ENCODE measurements around the gene ZNF318.
"Not testable (repeated sequence)": the region's sequence is repeated elsewhere in the genome, so short reads cannot be mapped to it uniquely, and the experiment has no call there.

Gene ZNF318

DNA sequence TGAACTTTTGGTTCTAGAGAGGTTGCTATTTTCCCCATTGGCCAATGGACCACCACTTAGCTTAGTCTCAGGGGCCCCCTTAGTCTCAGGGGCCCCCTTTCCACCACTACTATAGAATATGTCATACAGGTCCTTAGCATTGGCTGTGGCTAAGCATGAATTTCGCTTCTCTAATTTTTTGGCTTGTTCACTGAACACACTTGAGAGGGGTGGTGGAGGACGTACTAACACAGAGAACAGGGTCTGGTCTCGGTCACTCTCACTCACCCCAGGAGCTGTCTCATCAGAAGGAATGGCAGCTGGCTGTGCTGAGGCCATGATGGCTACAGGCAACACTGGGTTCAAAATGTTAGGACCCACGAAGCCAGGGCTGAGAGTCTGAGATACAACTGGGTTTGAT lies 30.3 kb downstream of the ZNF318 start:
- peak; percentile 17 for DNase-seq (ENCODE audit: low spot score)

DNA sequence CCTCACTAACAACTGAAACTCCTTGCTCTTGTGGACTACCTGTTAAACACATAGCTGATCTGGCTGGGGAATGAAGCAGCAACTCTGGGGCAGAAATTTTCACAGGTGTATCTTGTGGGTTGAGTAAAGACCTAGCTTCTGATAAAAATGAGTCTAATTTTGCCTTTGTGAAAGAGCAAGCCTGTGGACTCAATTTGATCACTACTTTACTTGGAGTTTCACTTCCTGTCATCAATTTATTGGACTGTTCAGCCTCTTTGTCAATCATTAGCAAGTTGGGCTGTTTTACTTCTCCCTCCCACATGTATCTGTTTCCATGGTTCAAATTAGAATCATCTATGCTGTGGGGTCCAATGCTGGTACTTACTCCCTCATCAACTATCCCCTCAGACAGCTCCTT lies 31.2 kb downstream of the ZNF318 start:
- DNase-seq (ENCODE audit: low spot score): no peak

DNA sequence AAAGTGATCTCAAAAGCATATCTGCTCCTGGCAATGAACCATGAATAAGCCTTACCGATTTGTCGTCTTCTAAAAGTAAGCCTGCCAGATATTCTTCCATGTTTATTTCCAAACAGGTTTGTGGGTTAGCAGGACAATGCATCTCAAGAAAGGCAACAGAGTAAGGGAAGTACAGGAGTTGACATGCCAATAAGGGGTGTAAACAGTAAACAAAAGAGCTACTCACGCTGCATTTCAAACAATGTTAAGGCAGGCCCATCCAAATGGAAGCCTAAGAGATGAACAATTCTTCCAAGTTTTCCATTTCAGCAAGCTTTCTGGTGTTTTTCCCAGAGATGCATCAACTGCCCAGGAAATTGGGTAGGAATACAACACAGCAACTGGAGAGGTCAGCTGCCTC lies 33.1 kb downstream of the ZNF318 start:
- no peak for DNase-seq (ENCODE audit: low spot score)

DNA sequence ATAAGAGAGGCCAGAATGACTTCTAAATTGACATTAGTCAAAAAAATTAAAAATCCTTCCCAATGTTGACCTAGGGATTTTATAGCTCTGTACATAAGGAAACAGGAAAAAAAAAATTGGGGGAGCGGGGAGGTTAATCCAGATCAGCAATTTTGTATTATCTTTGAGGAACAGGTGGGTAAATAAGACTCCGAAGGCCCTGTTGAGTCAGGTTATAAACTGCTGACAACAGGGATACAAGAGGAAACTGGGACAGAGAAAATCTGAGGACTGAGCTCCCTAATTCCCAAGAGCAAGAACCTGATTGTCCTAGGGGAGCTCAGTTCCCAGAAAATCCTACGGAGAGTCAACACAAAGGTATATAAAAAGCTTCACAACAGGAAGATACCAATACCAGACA lies 34.0 kb downstream of the ZNF318 start:
- DNase-seq (ENCODE audit: low spot score): no peak

DNA sequence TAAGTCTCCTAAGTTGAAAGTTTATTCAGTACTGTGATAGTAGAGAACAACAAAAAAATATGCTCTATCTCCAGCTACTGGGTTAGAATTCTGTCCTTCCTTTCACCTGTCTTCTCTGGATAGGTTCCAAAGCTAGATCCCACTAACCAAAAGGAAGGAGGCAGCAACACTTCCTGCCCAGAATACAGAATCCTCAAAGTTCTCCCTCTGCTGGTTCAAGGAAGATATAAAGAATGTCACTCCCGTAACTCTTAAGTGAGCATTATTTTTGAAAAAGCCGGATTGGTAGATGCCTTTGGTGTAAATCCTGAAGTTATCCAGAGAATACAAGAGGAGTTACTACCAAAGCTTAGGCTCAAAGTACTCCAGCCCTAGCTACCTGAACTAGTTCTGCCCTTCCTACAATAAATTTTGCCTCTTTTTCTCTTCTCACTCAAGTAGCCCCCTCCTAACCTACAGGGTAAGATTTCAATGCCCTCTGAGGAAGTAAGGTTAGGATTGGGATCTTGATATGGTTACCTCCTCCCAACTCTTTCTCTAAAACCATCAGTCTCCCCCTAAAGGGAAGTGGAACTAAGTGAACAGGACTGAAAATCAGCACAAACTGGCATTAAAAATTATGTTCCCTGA lies 34.9 kb downstream of the ZNF318 start:
- no peak for DNase-seq (ENCODE audit: low spot score)

DNA sequence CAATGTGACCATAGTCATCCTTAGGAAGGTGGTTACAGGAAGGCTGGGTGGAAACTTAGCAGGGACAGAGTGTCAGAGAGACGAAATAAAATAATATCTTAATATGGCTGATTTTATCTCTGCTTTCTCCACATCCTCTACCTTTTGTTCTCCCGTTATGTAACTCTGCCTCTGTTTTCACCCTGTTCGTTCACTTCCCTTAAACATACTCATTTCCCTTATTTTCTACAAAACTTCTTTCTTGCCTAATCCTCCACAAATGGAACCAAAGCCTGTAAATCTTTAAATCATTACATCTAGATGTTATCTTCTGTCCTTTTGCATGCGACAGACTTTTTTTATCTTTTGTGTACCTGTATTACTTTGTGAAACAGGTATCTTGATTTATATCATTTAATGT lies 37.6 kb downstream of the ZNF318 start:
- DNase-seq (ENCODE audit: low spot score): no peak

DNA sequence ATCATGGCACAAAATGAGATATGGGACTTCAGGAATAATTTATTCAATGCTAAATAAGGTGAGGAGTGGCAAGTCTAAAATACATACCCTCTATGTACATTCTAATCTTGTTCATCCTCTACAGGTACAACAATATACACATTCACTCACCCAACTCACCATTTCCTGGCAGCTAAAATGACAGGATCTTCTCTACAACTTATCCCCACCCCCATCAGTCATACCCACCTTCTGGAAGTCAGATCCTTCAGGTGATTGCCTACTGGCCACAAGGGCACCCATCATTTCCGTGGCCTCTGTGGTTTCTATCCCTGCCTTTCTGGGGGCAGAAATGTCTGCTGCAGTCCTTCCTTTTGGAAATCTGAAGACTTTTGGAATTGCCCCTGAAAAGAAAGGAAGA lies 38.0 kb downstream of the ZNF318 start:
- DNase-seq (ENCODE audit: low spot score): no peak

DNA sequence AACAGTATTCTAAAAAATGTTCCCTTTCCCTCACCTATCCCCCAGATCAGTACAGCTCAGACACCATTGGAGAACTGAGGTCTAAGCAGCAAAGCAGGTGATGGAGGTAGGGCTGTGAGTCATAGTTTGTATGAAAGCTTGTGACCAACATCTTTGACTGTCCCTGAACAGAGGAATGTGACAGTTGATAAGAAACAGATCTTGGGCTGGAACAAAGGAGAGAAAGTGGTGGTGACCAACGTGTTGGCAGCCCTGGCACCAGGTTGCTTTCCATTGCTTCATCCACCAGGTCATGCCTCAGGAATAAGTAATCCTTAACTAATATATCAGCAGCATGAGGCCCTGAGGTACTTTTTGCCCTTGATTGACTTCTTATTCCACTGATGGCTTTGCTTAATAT lies 40.9 kb downstream of the ZNF318 start:
- no peak for DNase-seq (ENCODE audit: low spot score)

DNA sequence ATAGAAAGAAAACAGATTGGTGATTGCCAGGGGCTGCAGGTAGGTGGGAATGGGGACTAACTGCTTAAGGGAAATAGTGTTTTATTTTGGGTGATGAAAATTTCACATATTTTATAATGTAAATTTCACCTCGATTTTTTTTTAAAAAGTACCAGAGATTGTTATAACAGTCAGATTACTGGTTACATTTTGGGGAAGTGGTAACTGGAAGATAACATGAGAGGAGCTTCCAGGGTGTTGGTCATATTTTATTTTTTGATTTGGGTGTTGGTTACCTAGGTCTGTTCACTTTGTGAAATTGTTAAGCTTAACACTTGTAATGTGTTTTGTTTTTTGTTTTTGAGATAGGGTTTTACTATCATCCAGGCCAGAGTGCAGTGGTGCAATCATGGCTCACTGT lies 43.6 kb downstream of the ZNF318 start:
- DNase-seq (ENCODE audit: low spot score): no peak

DNA sequence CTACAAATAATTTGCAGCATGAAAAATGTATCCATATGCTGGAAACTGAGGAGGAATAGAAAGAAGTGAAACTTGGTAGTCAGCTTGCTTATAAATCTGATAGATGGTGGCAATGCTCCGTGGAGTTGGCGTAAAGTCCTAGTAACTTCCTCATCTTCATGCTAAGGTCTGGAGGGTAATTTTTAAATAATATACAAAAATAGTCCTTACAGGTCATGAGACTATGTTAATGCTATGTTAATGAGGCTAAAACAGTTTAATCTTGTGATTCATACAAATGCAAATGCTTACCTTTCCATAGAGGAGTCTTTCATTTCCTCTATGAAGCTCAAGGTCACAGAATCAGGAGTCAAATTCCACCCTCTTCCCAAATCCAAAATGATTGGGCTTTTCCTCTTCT lies 51.4 kb downstream of the ZNF318 start:
- DNase-seq (ENCODE audit: low spot score): peak; percentile 60

DNA sequence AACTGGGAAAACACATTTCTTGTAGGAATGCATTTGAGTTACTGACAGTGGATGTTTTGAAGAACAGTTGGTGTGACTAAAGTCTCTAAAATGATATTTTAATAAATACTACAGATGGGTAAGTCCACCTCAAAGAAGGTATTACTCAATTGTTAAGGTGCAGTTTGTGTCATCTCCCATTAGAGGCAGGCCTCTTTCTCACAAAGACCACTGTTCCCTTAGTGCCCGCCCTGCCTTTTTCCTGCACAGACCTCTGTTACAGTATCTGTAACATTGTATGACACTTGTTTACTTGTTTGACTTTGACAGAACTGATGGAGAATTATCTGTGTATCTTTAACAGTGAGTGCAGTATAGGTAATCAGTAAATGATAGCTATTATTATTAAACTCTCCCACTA lies 55.6 kb downstream of the ZNF318 start:
- no peak for DNase-seq (ENCODE audit: low spot score)

DNA sequence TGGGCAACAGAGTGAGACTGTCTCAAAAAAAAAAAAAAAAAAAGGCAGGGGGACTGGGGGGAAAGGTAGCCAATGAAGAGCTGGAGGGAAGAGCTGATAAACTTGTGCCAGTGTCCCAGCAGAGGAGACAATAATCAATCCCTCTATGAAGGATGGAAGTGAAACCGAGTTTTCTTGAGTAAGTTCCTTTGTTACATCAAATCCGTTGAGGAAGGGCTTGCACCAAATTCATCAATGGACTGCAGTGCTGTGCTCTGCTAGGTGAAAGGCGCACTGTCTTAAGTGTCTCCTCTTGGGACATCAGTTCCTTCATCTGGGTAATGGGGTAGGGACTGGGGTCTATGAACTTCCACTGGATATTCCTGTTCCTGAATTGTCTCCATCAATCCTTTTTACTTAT lies 57.8 kb downstream of the ZNF318 start:
- no peak for DNase-seq (ENCODE audit: low spot score)

DNA sequence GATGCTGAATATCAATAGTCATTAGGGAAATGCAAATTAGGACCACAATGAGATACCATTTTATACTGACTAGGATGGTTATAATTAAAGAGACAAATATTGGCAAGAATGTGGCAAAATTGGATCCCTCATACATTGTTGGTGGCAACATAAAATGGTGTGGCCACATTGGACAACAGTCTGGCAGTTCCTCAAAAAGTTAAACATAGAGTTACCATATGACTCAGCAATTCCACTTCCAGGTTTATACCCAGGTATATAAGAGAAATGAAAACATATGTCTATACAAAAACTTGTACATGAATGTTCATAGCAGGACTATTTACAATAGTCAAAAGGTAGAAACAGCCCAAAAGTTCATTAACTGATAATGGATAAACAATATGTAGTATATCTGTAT lies 58.8 kb downstream of the ZNF318 start:
- DNase-seq (ENCODE audit: low spot score): no peak

DNA sequence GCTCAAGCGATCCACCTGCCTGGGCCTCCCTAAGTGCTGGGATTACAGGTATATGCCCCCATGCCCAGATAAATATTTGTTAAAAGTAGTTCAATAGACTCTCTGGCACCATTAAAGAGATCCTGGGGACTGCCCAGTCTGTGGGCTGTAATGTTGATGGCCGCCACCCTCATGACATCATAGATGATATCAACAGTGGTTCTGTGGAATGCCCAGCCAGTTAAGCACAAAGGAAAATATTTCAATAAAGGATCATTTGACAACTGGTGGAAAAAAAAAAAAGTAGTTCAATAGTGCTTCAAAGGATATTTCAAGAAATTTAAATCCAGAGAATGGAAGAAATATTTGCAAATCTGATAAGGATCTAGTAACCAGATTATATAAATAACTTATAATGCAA lies 59.3 kb downstream of the ZNF318 start:
- DNase-seq (ENCODE audit: low spot score): no peak

DNA sequence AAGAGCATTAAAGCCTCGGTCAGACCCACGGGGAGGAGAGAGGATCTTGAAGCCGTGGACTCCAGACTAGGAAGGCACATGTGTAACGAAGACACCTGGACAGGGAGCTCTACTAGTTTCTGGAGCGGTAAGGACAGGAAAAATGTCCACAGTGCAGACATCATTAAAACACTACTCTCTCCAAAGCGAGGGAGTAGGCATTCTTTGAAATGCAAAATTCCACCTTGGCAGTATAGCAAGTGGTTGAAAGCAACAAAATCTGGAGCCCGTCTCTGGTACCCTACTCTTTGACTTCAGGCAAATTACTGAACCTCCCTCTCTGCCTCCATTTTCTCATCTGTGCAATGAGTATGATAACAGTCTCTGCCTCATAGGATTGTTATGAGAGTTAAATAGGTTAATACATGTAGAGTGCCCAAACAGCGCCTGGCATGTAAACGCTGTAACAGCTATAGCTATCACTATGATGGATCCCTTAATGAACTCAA lies 60.4 kb downstream of the ZNF318 start:
- no peak for DNase-seq (ENCODE audit: low spot score)

DNA sequence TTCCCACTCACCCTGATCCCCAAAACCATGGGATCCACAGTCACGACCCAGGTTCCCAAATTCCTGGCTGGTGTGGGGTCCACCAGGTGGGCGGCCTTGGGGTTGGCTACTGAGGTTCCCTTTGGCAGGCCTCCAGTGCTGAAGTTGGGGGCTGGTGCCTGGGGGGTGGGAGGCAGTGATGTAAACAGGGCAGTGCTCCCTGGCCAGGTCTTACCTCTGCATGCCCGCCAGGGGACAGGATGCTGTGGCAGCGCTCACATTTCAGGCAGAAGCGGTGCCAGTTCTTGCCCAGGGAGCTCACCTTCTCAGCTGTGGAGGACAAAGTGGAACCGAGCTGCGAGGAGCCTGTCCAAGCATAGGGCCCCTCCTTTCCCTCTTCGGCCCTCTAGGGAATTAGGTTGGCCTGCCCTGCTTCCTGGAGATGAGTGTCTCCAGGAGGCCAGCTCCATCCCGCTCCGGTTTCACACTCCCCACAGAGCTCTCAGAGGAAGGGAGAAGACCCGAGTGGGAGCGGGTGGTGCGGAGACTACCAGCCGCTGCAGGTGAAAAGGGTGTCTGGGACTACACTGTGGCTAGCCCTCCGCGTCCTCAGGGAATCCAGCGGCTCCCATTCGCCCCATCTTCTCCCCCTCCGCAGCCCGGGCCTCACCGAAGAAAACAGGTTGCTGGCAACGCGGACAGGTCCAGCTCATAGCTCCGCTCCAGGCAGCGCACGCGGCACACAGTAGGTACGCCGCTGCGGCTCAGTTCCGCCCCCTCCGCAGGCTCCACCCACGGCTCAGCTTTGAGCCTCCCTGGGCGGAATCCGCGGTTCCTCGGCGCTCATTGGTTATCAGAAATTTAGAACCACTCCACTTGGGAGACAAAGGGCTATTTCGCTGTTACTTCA lies 61.1 kb downstream of the ZNF318 start, which contains the start of gene CRIP3:
Gene CRIP3, minus strand, starts transcription at position 726 of the 889 bp plus-strand sequence. Its CDS starts 34 bp downstream, at position 692.
- peak; percentile 64 for DNase-seq (ENCODE audit: low spot score)

DNA sequence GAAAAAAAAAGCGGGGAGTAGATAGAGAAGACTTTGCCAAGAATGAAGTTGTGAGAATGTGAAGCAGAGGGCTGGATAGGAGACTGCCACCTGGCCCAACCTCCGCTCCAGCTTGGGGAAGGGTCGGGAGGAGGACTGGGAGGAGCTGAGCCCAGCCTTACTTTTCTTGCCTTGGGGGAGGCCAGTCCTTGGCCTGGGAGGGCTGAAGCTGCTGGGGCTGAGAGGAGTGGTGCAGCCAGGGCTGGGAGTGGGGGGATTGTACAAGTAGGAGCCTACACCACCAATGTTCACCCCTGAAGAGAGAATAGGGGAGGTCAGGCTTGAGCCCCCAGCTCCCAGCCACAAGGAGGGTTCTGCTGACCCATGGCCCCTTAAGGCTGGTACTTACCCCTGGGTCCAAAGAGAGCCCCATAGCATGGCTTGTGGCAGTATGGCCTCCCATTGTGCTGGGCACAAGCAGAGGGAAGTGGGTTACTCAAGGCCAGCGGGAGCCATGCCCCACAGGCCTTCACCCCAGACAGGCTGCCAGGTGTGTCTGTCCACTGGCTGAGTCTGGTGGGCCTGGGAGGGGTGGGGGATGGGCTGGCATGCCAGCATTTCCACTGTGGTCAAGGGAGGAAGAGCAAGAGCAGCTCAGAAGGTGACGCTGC lies 61.9 kb downstream of the ZNF318 start:
- no peak for DNase-seq (ENCODE audit: low spot score)

DNA sequence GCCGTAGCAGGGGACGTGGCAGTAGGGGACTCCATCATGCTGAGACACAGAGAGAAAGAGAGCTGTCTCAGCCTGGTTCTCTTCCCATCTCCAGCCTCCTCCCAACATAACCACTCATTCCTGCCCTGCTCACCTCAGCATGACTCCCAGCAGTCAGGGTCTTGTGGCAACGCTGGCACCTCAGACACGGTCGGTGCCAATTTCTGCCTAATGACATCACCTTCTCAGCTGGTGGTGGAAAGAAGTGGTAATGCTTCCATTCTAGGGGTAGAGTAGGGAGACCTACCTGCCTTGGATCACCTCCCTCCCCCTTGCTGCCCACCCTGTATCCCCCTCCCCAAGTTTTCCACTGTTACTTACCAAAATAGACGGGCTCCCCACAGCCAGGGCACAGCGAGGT lies 63.4 kb downstream of the ZNF318 start:
- no peak for DNase-seq (ENCODE audit: low spot score)

DNA sequence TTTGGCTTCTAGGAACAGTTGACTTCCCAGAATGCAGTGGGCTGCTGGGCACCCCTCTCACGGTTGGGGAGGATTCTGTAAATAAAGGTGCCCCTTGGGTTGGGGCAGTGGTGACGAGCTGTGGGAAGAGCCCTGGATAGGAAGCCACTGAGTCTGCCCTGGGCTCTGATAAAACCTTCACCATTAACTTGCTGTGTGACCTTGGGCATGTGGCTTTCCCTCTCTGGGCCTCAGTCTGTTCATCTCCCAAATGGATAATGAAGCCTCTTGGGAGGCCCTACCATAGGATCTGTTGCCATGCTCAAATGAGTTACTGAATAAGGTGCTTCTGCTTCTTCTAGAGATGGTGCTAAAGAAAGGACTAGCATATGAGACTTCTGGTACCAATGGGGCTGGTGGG lies 64.6 kb downstream of the ZNF318 start:
- DNase-seq (ENCODE audit: low spot score): no peak

DNA sequence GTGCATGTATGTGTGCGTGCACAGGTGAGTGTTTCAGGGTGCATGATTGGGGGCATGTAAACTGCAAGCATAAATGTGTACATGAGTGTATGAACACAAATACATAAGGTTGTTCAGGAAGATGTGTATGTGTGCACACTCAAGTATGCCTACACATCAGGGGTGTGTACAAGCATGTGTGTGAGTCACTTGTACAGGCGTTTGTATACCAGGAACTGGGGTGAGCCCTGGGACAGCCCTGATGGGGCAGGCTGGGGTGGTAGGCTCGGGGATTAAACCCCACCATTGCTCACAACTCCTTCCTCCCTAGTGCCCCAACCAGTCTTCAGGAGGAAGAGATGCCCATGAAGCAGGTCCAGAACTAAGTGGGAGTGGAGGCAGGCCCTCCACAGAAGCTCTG lies 65.1 kb downstream of the ZNF318 start:
- DNase-seq (ENCODE audit: low spot score): no peak

DNA sequence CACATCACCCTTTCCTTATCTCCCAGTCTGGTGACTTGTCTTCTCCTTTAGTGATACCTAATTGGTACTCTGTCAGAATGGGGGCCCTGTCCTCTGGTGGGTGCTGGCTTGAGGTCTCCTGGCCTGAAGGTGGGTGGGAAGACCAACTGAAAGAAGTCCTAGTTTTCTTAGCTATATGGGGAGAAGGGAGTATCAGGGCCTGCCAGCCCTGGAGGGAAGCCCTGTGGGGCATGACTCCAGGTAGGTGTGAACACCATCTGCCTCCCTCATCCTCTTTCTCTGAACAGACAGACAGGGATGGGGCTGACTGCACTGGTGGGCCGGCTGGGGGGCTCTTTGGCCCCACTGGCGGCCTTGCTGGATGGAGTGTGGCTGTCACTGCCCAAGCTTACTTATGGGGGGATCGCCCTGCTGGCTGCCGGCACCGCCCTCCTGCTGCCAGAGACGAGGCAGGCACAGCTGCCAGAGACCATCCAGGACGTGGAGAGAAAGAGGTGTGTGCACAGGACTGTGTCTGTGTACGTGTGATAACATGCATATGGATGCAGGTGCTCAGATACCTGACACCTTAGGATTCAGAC lies 65.6 kb downstream of the ZNF318 start:
- no peak for DNase-seq (ENCODE audit: low spot score)

DNA sequence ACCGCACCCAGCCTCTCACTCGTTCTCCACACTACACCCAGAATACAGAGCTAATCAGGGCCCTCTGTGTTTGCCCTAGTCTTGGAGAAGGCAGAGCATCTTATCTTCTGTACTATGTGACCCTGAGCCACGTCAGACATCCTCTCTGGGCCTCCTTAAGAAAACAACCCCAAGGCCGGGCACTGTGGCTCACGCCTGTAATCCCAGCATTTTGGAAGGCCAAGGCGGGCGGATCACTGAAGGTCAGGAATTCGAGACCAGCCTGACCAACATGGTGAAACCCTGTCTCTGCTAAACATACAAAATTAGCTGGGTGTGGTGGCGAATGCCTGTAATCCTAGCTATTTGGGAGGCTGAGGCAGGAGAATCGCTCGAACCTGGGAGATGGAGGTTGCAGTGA lies 66.4 kb downstream of the ZNF318 start:
- DNase-seq (ENCODE audit: low spot score): not testable (repeated sequence)

DNA sequence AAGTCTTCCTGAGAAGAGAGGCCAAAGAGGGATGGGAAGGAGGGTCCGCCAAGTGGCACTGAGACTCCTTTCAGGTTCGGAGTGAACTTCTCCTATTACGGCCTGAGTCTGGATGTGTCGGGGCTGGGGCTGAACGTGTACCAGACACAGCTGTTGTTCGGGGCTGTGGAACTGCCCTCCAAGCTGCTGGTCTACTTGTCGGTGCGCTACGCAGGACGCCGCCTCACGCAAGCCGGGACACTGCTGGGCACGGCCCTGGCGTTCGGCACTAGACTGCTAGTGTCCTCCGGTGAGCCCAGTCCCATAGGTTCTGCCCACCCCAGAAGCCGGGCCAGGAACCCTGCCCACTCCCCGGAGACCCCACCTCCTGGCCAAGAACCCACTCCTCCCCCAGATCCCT lies 67.3 kb downstream of the ZNF318 start:
- DNase-seq (ENCODE audit: low spot score): no peak

Measured in germinal center (tissue), 1 donor.